ENCODE results near the gene EVI5. TPM values are rescaled to one million over a fixed set of nuclear protein-coding genes. Genes with fewer than 3 reads are reported as not detected.

The EVI5 gene
- total and polyA plus RNA-seq, 10 of the 15 experiments (the other 5 are each of a cell fraction or from before 2014, with no cell fraction given), result 0.27 to 6.8 (median 1.7) TPM

- Histone ChIP-seq H3K79me2 (ENCODE audit: control insufficient read depth, insufficient read depth, low read length) (no peaks in the 10 kb centered on the region), H3K9ac (ENCODE audit: control insufficient read depth, insufficient read depth, low read length) (no peak overlapping the region), H3K36me3 (ENCODE audit: control insufficient read depth in 2 of 2, insufficient read depth in 2 of 2, low read length in 1 of 2) (no peaks in the 10 kb centered on the region), H3K4me2 (ENCODE audit: control insufficient read depth, insufficient read depth) (no peak overlapping the region), H3K4me3 (no peak overlapping the region), H3K9me3 (replicated peaks; ENCODE audit: control insufficient read depth, insufficient read depth, low read length) (no peaks in the 10 kb centered on the region), H2AFZ (ENCODE audit: control insufficient read depth, low read depth, low read length) (no peak overlapping the region), H3K27me3 (replicated peaks in 1 of 2; ENCODE audit: control insufficient read depth in 2 of 2, insufficient read depth in 2 of 2, low read length in 1 of 2) (peaks cover 0 to 5% of the 10 kb centered on the region in 2 experiments; a peak in 1 of 4 replicates), H3K27ac (ENCODE audit: control insufficient read depth, insufficient read depth) (no peak overlapping the region), H3K4me1 (ENCODE audit: control insufficient read depth, insufficient read depth, low read length) (no peaks in the 10 kb centered on the region), H4K20me1 (ENCODE audit: control insufficient read depth, insufficient read depth) (no peaks in the 10 kb centered on the region)
- DNase-seq (ENCODE audit: low read depth, low spot score), result no peak
- no peak for FAIRE-seq
- ATAC-seq, result no peak
- intact Hi-C loops (cut with micrococcal nuclease; ENCODE audit: unreplicated experiment), result no loop called here
- ChIA-PET POLR2A (no interaction called here), RAD21 (ENCODE audit: unreplicated experiment) (interaction anchor here (0.7 to 2.2 kb wide), 2 partner anchors 26 to 142 kb away, joined by 3 to 7 read pairs; no protein-coding TSS in a partner anchor), SMC1A (ENCODE audit: uncharacterized antibody, unreplicated experiment) (interaction anchor here (1.6 kb wide), 1 partner anchor 43 kb away, joined by 4 read pairs; no protein-coding TSS in a partner anchor), CTCF (interaction anchor here (1.1 to 2.2 kb wide), 3 partner anchors 12 to 202 kb away, joined by 4 to 6 read pairs (median 4); no protein-coding TSS in a partner anchor)
- WGBS (ENCODE audit: insufficient coverage, insufficient replicate concordance, low lambda C conversion rate, missing lambda C conversion rate), result 65% methylated on average over 3 of the region's 3 CpGs
- BruUV-seq (replicated peaks), result no TSS peak
- TF ChIP-seq MTA2 (IDR thresholded peaks at IDR 0.05; ENCODE audit: low read depth), result no peak
- TF ChIP-seq CTCF (IDR thresholded peaks at IDR 0.05 in 2 of 3, conservative IDR thresholded peaks at IDR 0.05 in 1 of 3; ENCODE audit: control insufficient read depth in 2 of 3, extremely low read depth in 1 of 3, insufficient read depth in 1 of 3, low read depth in 3 of 3, low read length in 3 of 3), result no peak
- no peak for TF ChIP-seq MEF2B (IDR thresholded peaks at IDR 0.05; ENCODE audit: partially characterized antibody, poor library complexity, severe bottlenecking)
- TF ChIP-seq RBBP5 (conservative IDR thresholded peaks at IDR 0.05), result no peak
- no peak for TF ChIP-seq EGR1 (IDR thresholded peaks at IDR 0.05; ENCODE audit: borderline replicate concordance in 1 of 2, low read depth in 2 of 2, low read length in 2 of 2)
- no peak for TF ChIP-seq POLR2AphosphoS2 (IDR thresholded peaks at IDR 0.05; ENCODE audit: low read depth, low read length)
- no peak for TF ChIP-seq ASH2L (IDR thresholded peaks at IDR 0.05; ENCODE audit: borderline replicate concordance, low read depth)
- TF ChIP-seq EZH2 (IDR thresholded peaks at IDR 0.05; ENCODE audit: borderline replicate concordance, control insufficient read depth, low read depth, low read length), result no peak
- no peak for TF ChIP-seq NRF1 (conservative IDR thresholded peaks at IDR 0.05; ENCODE audit: low read depth, low read length)
- TF ChIP-seq E2F4 (IDR thresholded peaks at IDR 0.05; ENCODE audit: low read depth, low read length), result no peak
- no peak for TF ChIP-seq HCFC1 (IDR thresholded peaks at IDR 0.05; ENCODE audit: low read length)
- in situ Hi-C loops (cut with MboI), result no loop called here
These were observed 7.5 kb upstream of the EVI5 start for GRCh38 chr1:92792340-92792782.
